Fibroblast of villous mesenchyme (primary cell): ENCODE results near the gene ZNF786. TPM values are rescaled to one million over a fixed set of nuclear protein-coding genes. Genes with fewer than 3 reads are reported as not detected.

Source experiments
- DNase-seq: peaks from one replicate; pipeline ENCODE4 v3.0.0-alpha.2; 2010; ENCODE audit warnings: low read depth
- H3K4me3 ChIP-seq: 2 replicates; pipeline ENCODE4 v1.5.1; 2011; ENCODE audit warnings: low read depth, mild to moderate bottlenecking, low read length
- CTCF ChIP-seq: IDR thresholded peaks from 2 replicates; pipeline ENCODE4 v1.5.1; 2012; ENCODE audit warnings: low read depth, mild to moderate bottlenecking, low read length; ENCODE audit not compliant: insufficient read depth
- small RNA-seq: library from RNA; depleted of rRNA; stranded (forward); fragments of <200 nt; gene quantifications from one replicate; pipeline ENCODE3, GENCODE V24; 2012
- total RNA-seq: library from RNA; depleted of rRNA; stranded (reverse); fragments of >200 nt; gene quantifications from 2 replicates; pipeline ENCODE4 v1.2.3, GENCODE V29; 2012

ZNF786 gene
- total RNA-seq, 1 donor: 9.1 TPM

- TF ChIP-seq CTCF: no peak
- DNase-seq: no peak
- H3K4me3 ChIP-seq: no peak overlapping the region
Observed at GRCh38 chr7:149020483-149020882, 70.0 kb downstream of the ZNF786 start.

Small RNA genes lying within 50 kb of the gene (small RNA-seq; reads per million reads assigned to genes)
- gene COX6B1P1 (not detected), gene RN7SL521P (not detected), gene RNU6-650P (not detected)

Other genes with a start within 250 kb of the ZNF786 start
- 10.6 and 12.1 TPM in 2 replicates for gene EZH2, start 206.4 kb downstream of the ZNF786 start, total RNA-seq
- gene PDIA4, start 62.2 kb downstream of the ZNF786 start, total RNA-seq: 233 and 358 TPM in 2 replicates
- gene ZNF425, start 35.6 kb upstream of the ZNF786 start, total RNA-seq: 2.9 and 3.5 TPM in 2 replicates
- 16.1 and 18.6 TPM in 2 replicates for gene ZNF398, start 56.7 kb upstream of the ZNF786 start, total RNA-seq
- gene ZNF282, start 104.8 kb upstream of the ZNF786 start, total RNA-seq: 19.0 and 21.6 TPM in 2 replicates
- 5.8 and 6.5 TPM in 2 replicates for gene ZNF212, start 148.9 kb upstream of the ZNF786 start, total RNA-seq
- gene ZNF783, start 171.5 kb upstream of the ZNF786 start, total RNA-seq: 8.6 and 9.0 TPM in 2 replicates